HG03064 (cell line): ENCODE data around the gene ZNF366.

Source experiments
- ATAC-seq: cut with Tn5 transposase; IDR thresholded peaks from one replicate; pipeline ENCODE4 v1.9.1; 2021; ENCODE audit warnings: low read depth; ENCODE audit not compliant: unreplicated experiment

Gene ZNF366

GRCh38 chr5:72468024-72468423, 39.2 kb downstream of the ZNF366 start:
- ATAC-seq = no peak

DNA sequence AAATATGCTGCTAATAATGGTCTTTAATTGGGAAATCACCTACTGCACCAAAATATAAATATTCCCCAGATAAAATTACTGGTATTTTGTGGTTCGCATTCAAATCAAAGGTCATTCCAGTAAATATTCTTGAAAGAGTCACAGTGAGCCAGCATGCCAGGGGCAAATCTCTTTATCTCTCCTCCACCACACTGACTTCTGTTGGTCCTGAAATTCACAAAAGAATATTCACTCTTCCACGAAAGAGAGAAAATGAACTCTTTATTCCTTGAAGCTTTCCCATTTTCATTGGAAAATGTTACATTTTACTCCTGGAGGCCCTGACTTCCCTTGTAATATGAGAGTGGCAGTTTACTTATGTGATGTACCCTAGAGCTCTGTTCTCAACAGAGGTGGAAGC, 39.7 kb downstream of the ZNF366 start:
- ATAC-seq = no peak

DNA sequence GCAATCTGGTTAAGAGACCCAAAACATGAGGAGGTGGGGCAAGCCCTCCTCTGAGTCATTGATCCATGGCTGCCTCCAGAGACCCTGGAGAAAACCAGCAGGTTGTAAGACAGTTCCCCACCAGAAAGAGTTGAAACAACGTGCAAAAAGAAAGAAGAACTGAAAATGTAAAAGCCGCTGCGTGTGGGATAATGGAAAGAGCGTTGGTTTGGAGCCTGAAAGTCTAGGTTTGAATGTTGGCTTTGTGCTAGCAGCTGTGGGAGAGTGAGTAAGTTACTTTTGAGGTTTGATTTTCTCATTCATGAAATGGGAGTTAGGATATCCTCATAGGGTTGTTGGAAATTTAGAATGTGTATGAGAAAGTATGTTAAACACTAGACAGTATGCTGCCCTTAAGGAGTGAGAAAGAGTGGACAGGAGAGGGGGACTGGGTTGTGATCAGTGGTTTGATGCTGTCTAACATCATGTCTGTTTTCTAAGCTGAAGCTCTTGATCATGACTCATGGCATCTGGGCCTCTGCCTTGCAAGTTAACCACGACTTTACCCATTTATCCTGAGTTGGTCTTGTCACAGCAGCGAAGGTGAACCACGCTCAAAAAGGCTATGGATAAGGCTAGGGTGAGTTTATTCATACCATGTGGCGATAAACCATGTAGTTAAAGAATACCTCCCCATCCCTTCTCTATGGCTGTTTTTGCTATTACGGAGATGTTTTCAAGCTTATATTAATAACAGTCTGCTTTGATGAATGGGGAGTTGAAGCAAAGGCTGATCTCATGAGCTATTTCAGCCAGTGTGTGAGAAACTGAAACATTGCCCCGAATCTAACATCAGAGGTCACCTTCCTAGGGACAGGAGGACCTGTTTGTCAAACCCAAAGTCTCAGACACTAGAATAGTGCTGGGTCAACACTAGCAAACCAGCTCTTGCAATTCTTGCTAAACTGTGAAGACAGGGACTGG, 41.3 kb downstream of the ZNF366 start:
- ATAC-seq = peak; percentile 82

- ATAC-seq = peak; percentile 29
These were observed 42.1 kb downstream of the ZNF366 start for GRCh38 chr5:72465066-72465465.

DNA sequence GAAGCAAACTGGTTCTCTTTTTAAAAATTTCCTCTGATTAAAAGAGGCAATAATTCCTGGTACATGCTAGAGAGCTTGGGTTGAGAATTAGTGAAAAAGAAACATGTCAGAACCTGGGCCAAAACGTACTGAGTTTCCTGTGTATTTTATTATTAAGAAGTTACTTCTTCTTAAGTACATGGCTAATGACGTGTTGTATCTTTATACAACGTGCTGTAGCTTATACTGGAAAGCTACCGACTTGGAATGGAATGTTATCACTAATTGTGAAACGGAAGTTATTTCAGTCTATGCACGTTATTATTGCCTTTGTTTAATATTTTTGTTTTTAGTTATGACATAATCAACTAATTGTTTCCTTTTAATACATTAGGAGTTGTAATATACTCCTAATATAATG, 43.1 kb downstream of the ZNF366 start:
- no peak for ATAC-seq

- ATAC-seq = no peak
These were observed 43.7 kb downstream of the ZNF366 start for GRCh38 chr5:72463449-72464052.

GRCh38 chr5:72460413-72460812, 46.8 kb downstream of the ZNF366 start:
- no peak for ATAC-seq

- ATAC-seq = no peak
These were observed 47.3 kb downstream of the ZNF366 start for GRCh38 chr5:72459913-72460312.

GRCh38 chr5:72459089-72459661, 48.0 kb downstream of the ZNF366 start:
- ATAC-seq = no peak

- ATAC-seq = no peak
These were observed 48.8 kb downstream of the ZNF366 start for GRCh38 chr5:72458407-72458806.

DNA sequence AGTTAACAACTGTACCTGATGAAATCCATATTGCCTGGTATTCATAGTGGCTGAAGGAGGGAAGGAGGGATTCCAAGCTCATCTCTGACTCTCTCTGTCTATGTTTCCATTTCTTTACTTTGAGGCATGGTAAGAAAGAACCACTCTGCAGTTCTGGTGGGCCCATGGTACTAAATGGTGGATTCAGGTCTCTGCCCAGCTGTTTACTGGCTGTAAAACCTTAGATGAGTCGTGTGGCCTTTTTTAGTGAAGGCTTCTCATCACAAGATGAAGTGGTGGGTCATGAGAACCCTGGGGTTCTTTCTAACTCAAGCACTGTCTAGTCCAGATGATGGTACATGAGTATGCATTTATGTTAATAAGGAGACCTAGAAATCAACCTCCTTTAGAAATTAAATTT, 49.7 kb downstream of the ZNF366 start:
- no peak for ATAC-seq

DNA sequence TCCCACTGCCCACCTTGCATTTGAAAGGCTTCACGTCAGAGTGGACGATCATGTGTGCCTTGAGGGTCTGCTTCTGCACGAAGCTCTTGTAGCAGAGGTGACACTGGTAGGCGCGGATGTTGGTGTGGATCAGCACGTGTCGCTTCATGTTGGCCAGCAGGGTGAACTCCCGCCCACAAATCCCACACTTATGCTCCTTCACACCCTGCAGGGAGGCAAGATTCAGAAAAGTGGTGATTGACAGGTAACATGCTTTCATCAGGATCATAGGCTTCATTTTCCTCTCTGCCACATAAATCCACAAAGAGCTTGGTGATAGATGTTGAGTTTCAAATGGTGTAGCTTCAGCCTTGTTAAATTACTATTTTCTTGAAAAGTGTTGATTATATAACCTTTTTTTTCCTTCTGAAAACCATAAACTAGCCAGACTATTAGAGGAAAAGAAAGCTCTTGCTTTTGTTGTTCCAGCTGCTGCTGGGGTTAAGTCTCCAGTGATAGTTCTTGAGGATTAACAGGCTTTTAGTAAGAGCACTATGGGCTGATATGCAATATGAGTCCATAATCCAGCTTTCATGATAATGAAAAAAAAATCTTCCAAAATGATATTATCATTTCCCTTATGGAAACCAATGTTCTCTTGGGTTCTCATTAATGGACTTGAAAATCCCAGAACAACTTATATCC, 50.7 kb downstream of the ZNF366 start:
- ATAC-seq = no peak

- no peak for ATAC-seq
These were observed 51.7 kb downstream of the ZNF366 start for GRCh38 chr5:72455476-72455875.

DNA sequence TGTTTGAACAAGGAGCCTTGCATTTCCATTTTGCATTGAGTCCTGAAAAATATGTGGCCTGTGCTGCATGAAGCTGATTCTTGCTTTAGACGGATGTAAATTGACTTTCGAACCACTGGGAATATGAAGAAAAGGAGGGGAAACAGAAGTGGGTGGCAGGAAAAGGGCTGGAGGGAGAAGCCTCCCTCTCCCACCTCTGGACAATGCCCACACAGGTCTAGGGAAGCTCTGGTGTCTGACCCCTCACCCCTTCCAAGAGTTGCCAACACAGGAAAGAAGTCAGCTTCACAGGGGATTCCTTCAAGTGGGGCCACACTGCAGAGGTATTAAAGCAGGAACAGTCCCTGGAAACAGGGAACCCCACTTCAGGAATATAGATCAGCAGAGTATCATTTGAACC, 52.2 kb downstream of the ZNF366 start:
- no peak for ATAC-seq

GRCh38 chr5:72453246-72453775, 53.9 kb downstream of the ZNF366 start:
- ATAC-seq = no peak

DNA sequence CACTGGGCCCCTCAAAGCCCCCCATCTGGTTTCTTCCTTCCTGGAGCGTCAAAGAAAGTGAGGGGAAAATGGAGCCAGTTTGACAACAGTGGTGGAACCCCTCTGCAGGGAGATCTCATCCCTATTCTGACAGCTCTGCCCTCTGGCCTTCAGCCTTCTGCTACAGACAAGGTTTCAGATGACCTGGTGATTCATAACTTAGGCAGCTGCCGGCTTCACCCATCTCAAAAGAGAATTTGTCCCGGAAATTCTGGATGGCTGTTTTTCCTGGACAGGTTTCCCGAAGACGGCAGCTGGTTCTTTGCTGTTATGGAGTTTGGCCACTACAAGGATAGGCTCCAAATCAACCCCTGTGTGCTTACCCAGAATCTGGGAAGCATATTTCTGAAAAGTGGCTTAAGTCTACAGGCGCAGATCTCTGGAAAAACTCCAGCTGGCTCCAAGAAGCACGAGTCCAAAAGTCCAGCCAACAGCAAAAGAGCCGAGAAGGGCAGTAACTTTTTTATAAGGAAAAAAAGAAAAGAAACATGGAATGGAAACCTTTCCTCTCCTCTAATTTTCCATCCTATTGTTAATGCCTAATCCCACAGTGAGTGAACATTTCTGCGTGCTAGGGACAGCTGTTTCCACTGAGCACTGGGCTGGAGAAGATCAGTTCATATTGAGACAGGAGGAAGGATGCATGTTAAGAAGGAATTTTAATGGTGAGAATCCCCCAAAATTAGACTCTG, 54.5 kb downstream of the ZNF366 start:
- no peak for ATAC-seq

DNA sequence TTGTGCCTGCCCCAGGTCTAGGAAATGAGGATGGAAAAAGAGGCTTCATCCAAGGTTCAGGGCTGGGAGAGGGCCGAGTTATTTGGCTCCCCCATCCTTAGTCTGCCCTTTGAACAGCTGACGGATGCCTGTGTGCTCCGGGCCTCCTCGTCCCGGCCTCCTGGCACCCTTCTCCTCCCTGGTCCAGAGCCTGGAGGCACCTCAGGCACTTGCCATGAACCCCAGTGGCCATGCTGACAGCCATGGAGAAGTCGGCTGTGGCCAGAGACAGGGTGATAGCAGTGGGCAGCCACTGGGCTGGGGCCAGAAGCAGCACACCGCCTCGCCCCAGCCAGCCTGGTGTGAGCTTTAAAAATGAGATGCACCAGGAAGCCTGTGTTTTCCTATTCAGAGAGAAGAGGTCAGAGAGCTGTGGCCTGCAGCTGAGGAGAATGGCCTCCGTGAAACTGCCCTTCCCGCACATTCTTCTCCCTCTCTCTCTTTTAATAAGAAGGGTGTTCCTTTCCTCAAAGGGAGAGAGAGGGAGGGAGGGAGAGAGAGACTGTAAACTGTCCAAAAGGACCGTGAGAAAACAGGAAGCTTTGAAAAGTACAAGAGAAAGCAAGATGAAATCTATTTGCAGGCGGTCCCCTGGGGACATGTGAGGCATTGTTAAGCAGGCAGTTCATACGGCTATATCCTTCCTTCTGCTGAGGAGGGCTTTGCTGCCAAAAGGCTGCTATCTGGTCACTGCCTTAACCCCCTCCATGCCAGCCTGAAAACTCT, 55.3 kb downstream of the ZNF366 start:
- peak; percentile 90 for ATAC-seq

DNA sequence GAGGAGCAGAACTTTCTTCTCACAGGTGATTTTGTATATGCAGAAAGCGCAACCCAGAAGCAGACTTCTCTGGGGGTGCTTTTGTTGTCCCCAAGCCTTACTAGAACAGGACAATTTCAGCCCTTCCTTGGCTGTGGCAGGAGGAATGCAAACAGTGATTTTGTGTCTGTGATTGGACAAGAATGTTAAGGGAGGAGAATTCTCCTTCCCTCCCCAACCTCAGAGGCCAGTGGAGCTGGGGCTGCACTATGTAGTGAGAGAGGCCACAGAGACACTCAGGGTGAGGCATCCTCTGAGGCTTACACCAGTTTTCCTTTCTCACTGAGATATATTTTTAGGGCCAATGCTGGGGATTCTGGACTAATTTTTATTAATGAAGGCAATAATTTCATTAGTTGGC, 58.8 kb downstream of the ZNF366 start:
- ATAC-seq = no peak

- no peak for ATAC-seq
These were observed 59.5 kb downstream of the ZNF366 start for GRCh38 chr5:72447751-72448150.
